Measurements from ENCODE around the gene CCDC157. TPM values are rescaled to one million over a fixed set of nuclear protein-coding genes. Genes with fewer than 3 reads are reported as not detected.

CCDC157 gene
- polyA plus RNA-seq, 3 donors: 0.50 to 3.7 (median 0.54) TPM

GRCh38 chr22:30381264-30381663 is 24.5 kb downstream of the CCDC157 start:
- WGBS (ENCODE audit: insufficient coverage): 90% methylated on average over 8 of the region's 12 CpGs
- intact Hi-C loops (cut with micrococcal nuclease): no loop called here
- H3K9me3 ChIP-seq (replicated peaks in 1 of 2; ENCODE audit: control insufficient read depth in 1 of 2, insufficient read depth in 1 of 2, low read length in 2 of 2): no peaks in the 10 kb centered on the region
- no peak for DNase-seq
- H3K4me1 Mint-ChIP-seq: peaks cover 6% of the 10 kb centered on the region
- no peak overlapping the region for H3K9ac ChIP-seq (ENCODE audit: insufficient read depth, low read length, poor library complexity, severe bottlenecking)
- H3K4me2 ChIP-seq (replicated peaks; ENCODE audit: extremely low read depth, low read length, poor library complexity, severe bottlenecking): no peak overlapping the region
- peaks cover 0 to 3% (median 0%) of the 10 kb centered on the region in 3 donors for H3K27me3 Mint-ChIP-seq (ENCODE audit: low read depth in 3 of 3)
- H3K79me2 ChIP-seq (ENCODE audit: insufficient read depth, low read length): no peaks in the 10 kb centered on the region
- H3K4me3 ChIP-seq (replicated peaks in 1 of 3; ENCODE audit: low read depth in 2 of 3, low read length in 3 of 3): no peak overlapping the region
- H4K20me1 ChIP-seq (ENCODE audit: insufficient read depth, low read length): no peaks in the 10 kb centered on the region
- H3K27ac Mint-ChIP-seq: no peak overlapping the region
- TF ChIP-seq, protein P1, sequence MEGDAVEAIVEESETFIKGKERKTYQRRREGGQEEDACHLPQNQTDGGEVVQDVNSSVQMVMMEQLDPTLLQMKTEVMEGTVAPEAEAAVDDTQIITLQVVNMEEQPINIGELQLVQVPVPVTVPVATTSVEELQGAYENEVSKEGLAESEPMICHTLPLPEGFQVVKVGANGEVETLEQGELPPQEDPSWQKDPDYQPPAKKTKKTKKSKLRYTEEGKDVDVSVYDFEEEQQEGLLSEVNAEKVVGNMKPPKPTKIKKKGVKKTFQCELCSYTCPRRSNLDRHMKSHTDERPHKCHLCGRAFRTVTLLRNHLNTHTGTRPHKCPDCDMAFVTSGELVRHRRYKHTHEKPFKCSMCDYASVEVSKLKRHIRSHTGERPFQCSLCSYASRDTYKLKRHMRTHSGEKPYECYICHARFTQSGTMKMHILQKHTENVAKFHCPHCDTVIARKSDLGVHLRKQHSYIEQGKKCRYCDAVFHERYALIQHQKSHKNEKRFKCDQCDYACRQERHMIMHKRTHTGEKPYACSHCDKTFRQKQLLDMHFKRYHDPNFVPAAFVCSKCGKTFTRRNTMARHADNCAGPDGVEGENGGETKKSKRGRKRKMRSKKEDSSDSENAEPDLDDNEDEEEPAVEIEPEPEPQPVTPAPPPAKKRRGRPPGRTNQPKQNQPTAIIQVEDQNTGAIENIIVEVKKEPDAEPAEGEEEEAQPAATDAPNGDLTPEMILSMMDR (IDR thresholded peaks at IDR 0.05): no peak
- H3K27me3 ChIP-seq (ENCODE audit: control insufficient read depth in 2 of 2, insufficient read depth in 2 of 2, low read length in 2 of 2): no peaks in the 10 kb centered on the region
- peaks cover under 1 to 4% of the 10 kb centered on the region in 2 donors for H3K4me1 ChIP-seq (ENCODE audit: control insufficient read depth in 1 of 2, insufficient read depth in 2 of 2, low read length in 2 of 2)
- H3K36me3 ChIP-seq (replicated peaks in 1 of 2; ENCODE audit: control insufficient read depth in 1 of 2, insufficient read depth in 2 of 2, low read length in 2 of 2): peaks cover 4 to 17% of the 10 kb centered on the region in 2 donors
- no peak overlapping the region for H2AFZ ChIP-seq (ENCODE audit: insufficient read depth, low read depth, low read length, poor library complexity, severe bottlenecking)
- peaks cover 18 to 39% of the 10 kb centered on the region in 2 donors for H3K36me3 Mint-ChIP-seq
- H3K27ac ChIP-seq (ENCODE audit: low read depth in 1 of 2, low read length in 2 of 2): no peak overlapping the region
- no peak overlapping the region for H3K4me3 Mint-ChIP-seq
- H3K9me3 Mint-ChIP-seq: no peaks in the 10 kb centered on the region

DNA sequence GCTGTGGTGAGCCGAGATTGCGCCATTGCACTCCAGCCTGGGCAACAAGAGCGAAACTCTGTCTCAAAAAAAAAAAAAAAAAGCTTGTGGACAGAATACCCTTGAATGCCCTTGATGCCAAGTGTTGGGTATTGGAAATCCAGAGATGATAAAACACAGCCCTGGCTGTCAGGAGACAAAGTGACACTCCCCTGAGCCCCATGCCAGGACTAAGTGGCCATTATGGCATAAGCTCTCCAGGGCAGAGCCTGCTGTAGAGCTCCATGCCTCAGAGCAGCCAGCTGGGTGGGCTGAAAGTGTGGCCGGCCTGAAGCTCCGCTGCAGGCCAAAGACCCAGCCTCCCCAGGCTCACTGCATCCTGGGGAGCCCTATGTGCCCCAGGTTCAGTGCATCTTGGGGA is 25.5 kb downstream of the CCDC157 start:
- H3K4me1 Mint-ChIP-seq: peaks cover 13% of the 10 kb centered on the region
- peaks cover 18 to 36% of the 10 kb centered on the region in 2 donors for H3K36me3 Mint-ChIP-seq
- Histone ChIP-seq H3K36me3 (replicated peaks in 1 of 2; ENCODE audit: control insufficient read depth in 1 of 2, insufficient read depth in 2 of 2, low read length in 2 of 2) (peaks cover 4 to 17% of the 10 kb centered on the region in 2 donors), H3K27ac (ENCODE audit: low read depth in 1 of 2, low read length in 2 of 2) (no peak overlapping the region), H4K20me1 (ENCODE audit: insufficient read depth, low read length) (no peaks in the 10 kb centered on the region), H3K4me2 (replicated peaks; ENCODE audit: extremely low read depth, low read length, poor library complexity, severe bottlenecking) (no peak overlapping the region), H3K9me3 (replicated peaks in 1 of 2; ENCODE audit: control insufficient read depth in 1 of 2, insufficient read depth in 1 of 2, low read length in 2 of 2) (no peaks in the 10 kb centered on the region), H3K27me3 (ENCODE audit: control insufficient read depth in 2 of 2, insufficient read depth in 2 of 2, low read length in 2 of 2) (no peaks in the 10 kb centered on the region), H3K4me3 (replicated peaks in 1 of 3; ENCODE audit: low read depth in 2 of 3, low read length in 3 of 3) (no peak overlapping the region), H3K4me1 (ENCODE audit: control insufficient read depth in 1 of 2, insufficient read depth in 2 of 2, low read length in 2 of 2) (peaks cover 6 to 10% of the 10 kb centered on the region in 2 donors), H3K79me2 (ENCODE audit: insufficient read depth, low read length) (no peaks in the 10 kb centered on the region), H3K9ac (ENCODE audit: insufficient read depth, low read length, poor library complexity, severe bottlenecking) (no peak overlapping the region), H2AFZ (ENCODE audit: insufficient read depth, low read depth, low read length, poor library complexity, severe bottlenecking) (no peak overlapping the region)
- H3K27ac Mint-ChIP-seq: no peak overlapping the region
- no peak overlapping the region for H3K4me3 Mint-ChIP-seq
- intact Hi-C loops (cut with micrococcal nuclease): no loop called here
- peaks cover 0 to 4% (median 0%) of the 10 kb centered on the region in 3 donors for H3K27me3 Mint-ChIP-seq (ENCODE audit: low read depth in 3 of 3)
- H3K9me3 Mint-ChIP-seq: no peaks in the 10 kb centered on the region
- 96% methylated on average over 4 of the region's 5 CpGs for WGBS (ENCODE audit: insufficient coverage)
- TF ChIP-seq, protein P1 (IDR thresholded peaks at IDR 0.05): no peak
- DNase-seq: no peak
